ENCODE measurements around the gene ZNF736. TPM values are rescaled to one million over a fixed set of nuclear protein-coding genes. Genes with fewer than 3 reads are reported as not detected.
A peak's percentile ranks its signal among the peaks of the same experiment; 100 is the strongest.

The ZNF736 gene
- total RNA-seq, 1 donor from 2014 or later = 4.4 TPM

DNA sequence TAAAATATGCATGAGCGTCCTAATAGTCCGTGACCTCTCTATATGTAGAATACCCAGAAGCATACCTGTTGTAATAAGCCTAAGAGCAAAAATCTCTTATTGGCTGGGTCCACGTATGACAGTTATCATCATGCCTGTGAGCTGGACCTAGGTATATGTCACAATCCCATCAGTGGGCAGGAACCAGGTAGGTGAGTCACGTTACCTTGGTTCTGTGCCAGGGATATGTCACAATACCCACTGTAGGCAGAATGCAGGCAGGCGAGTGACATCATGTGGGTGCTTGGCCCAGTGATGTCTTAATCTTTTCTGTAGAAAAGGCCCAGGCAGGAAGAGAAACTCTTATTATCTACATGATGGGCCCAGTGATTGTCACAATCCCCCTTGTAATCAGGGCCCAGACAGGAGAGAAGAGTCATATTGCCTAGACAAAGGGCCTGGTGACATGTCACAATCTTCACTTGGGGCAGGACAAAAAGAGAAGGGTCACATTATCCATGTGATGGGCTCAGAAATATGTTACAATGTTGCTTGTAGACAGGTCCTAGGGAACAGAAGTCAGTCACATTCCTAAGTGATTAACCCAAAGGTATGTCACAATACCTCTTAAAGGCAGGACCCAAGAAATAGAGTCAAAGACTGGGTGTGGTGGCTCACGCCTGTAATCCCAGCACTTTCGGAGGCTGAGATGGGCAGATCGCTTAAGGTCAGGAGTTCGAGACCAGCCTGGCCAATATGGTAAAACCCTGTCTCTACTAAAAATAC lies 12.9 kb upstream of the ZNF736 start:
- H3K36me3 Mint-ChIP-seq (ENCODE audit: low read depth, unreplicated experiment) = no peaks in the 10 kb centered on the region
- Histone ChIP-seq H3K4me2 (ENCODE audit: low read length) (no peak overlapping the region), H3K9me3 (ENCODE audit: insufficient read depth, low read depth, low read length) (no peaks in the 10 kb centered on the region), H4K20me1 (ENCODE audit: insufficient read depth, low read length) (no peaks in the 10 kb centered on the region), H3K36me3 (ENCODE audit: insufficient read depth, low read length) (no peaks in the 10 kb centered on the region), H3K79me2 (ENCODE audit: insufficient read depth, low read length) (no peaks in the 10 kb centered on the region), H3K27me3 (ENCODE audit: insufficient read depth, low read length) (no peaks in the 10 kb centered on the region), H2AFZ (ENCODE audit: low read depth, low read length) (no peak overlapping the region), H3K4me1 (ENCODE audit: insufficient read depth, low read length) (no peaks in the 10 kb centered on the region), H3K27ac (ENCODE audit: low read depth, low read length) (no peak overlapping the region), H3K9ac (ENCODE audit: low read length) (no peak overlapping the region), H3K4me3 (ENCODE audit: insufficient read depth, low read depth, low read length) (no peak overlapping the region)
- TF ChIP-seq EZH2 (IDR thresholded peaks at IDR 0.05; ENCODE audit: insufficient read depth, low read length) = no peak
- TF ChIP-seq, protein P1, sequence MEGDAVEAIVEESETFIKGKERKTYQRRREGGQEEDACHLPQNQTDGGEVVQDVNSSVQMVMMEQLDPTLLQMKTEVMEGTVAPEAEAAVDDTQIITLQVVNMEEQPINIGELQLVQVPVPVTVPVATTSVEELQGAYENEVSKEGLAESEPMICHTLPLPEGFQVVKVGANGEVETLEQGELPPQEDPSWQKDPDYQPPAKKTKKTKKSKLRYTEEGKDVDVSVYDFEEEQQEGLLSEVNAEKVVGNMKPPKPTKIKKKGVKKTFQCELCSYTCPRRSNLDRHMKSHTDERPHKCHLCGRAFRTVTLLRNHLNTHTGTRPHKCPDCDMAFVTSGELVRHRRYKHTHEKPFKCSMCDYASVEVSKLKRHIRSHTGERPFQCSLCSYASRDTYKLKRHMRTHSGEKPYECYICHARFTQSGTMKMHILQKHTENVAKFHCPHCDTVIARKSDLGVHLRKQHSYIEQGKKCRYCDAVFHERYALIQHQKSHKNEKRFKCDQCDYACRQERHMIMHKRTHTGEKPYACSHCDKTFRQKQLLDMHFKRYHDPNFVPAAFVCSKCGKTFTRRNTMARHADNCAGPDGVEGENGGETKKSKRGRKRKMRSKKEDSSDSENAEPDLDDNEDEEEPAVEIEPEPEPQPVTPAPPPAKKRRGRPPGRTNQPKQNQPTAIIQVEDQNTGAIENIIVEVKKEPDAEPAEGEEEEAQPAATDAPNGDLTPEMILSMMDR (IDR thresholded peaks at IDR 0.05; ENCODE audit: insufficient read depth, low read depth, low read length) = no peak
- peaks cover 18% of the 10 kb centered on the region for H3K9me3 Mint-ChIP-seq (ENCODE audit: unreplicated experiment)
- H3K27me3 Mint-ChIP-seq (ENCODE audit: low read depth, unreplicated experiment) = no peaks in the 10 kb centered on the region
- no peak for DNase-seq (ENCODE audit: low read depth)
- no peaks in the 10 kb centered on the region for H3K4me1 Mint-ChIP-seq (ENCODE audit: low read depth, unreplicated experiment)
- no peak overlapping the region for H3K27ac Mint-ChIP-seq (ENCODE audit: unreplicated experiment)
- H3K4me3 Mint-ChIP-seq (ENCODE audit: unreplicated experiment) = no peak overlapping the region
- FAIRE-seq = no peak

DNA sequence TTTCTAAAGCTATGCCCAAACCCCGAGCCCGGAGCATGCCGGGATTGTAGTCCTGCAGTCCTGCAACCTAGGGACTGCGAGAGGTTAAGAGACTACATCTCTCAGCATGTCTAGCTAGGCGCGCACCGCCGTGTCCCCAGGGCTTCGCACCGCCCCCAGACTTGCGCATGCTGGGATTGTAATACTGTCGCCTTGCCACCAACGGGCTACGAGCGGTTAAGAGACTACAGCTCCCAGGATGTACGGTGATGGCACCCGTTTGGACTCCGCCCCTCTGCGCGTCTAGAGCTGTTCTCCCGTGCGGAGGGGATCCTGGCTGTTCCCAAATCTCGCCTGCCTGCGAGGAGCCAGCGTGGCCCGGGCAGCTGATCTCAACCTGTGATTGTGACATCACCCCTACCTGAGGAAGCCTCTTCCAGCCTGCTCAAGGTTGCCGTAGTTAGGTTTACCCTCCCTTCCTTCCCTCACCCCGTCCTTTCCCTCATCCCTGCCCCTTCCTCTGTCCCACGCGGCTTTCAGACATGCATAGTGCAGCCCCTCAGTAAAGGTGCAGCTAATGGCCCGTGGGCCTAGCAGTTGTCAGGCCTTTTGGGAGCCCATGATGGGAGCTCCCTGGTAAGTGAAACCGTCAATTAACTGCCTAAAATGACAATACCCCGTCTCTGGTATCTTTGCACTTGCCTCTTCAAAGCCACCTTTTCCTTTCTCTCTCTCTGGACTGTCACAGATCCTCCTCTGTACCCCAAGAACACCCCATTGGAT lies 6.3 kb upstream of the ZNF736 start:
- Mint-ChIP-seq H3K27me3 (ENCODE audit: low read depth, unreplicated experiment) (no peaks in the 10 kb centered on the region), H3K4me3 (ENCODE audit: unreplicated experiment) (peak overlapping the region; percentile 81), H3K9me3 (ENCODE audit: unreplicated experiment) (peaks cover 10% of the 10 kb centered on the region), H3K27ac (ENCODE audit: unreplicated experiment) (peak overlapping the region; percentile 75), H3K4me1 (ENCODE audit: low read depth, unreplicated experiment) (no peaks in the 10 kb centered on the region), H3K36me3 (ENCODE audit: low read depth, unreplicated experiment) (no peaks in the 10 kb centered on the region)
- Histone ChIP-seq H3K27me3 (ENCODE audit: insufficient read depth, low read length) (no peaks in the 10 kb centered on the region), H4K20me1 (ENCODE audit: insufficient read depth, low read length) (no peaks in the 10 kb centered on the region), H3K4me2 (ENCODE audit: low read length) (peak overlapping the region; percentile 95), H3K4me3 (ENCODE audit: insufficient read depth, low read depth, low read length) (peak overlapping the region; percentile 71), H3K9me3 (ENCODE audit: insufficient read depth, low read depth, low read length) (no peaks in the 10 kb centered on the region), H3K9ac (ENCODE audit: low read length) (peak overlapping the region; percentile 68), H3K27ac (ENCODE audit: low read depth, low read length) (no peak overlapping the region), H3K4me1 (ENCODE audit: insufficient read depth, low read length) (no peaks in the 10 kb centered on the region), H2AFZ (ENCODE audit: low read depth, low read length) (peak overlapping the region; percentile 100), H3K79me2 (ENCODE audit: insufficient read depth, low read length) (no peaks in the 10 kb centered on the region), H3K36me3 (ENCODE audit: insufficient read depth, low read length) (no peaks in the 10 kb centered on the region)
- DNase-seq (ENCODE audit: low read depth) = peak; percentile 75
- no peak for FAIRE-seq
- TF ChIP-seq EZH2 (IDR thresholded peaks at IDR 0.05; ENCODE audit: insufficient read depth, low read length) = no peak
- TF ChIP-seq, protein P1 (IDR thresholded peaks at IDR 0.05; ENCODE audit: insufficient read depth, low read depth, low read length) = no peak

DNA sequence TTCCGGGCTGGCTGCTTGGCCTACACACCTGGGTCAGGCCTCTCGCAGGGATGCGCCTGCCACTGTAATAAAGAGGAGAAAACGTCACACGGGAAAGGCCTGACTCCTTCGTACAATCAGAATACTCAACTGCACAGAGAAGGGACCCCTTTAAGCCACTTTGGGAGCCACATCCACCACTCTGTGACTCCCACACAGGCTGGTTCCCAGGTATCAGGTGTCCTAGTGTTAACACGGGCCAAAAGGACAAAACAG lies 5.8 kb upstream of the ZNF736 start:
- no peak for TF ChIP-seq EZH2 (IDR thresholded peaks at IDR 0.05; ENCODE audit: insufficient read depth, low read length)
- TF ChIP-seq, protein P1 (IDR thresholded peaks at IDR 0.05; ENCODE audit: insufficient read depth, low read depth, low read length) = no peak
- peak overlapping the region; percentile 100 for H2AFZ ChIP-seq (ENCODE audit: low read depth, low read length)
- H3K9me3 ChIP-seq (ENCODE audit: insufficient read depth, low read depth, low read length) = no peaks in the 10 kb centered on the region
- no peaks in the 10 kb centered on the region for H3K4me1 ChIP-seq (ENCODE audit: insufficient read depth, low read length)
- no peak overlapping the region for H3K27ac Mint-ChIP-seq (ENCODE audit: unreplicated experiment)
- no peak overlapping the region for H3K4me3 Mint-ChIP-seq (ENCODE audit: unreplicated experiment)
- no peaks in the 10 kb centered on the region for H3K4me1 Mint-ChIP-seq (ENCODE audit: low read depth, unreplicated experiment)
- no peak overlapping the region for H3K27ac ChIP-seq (ENCODE audit: low read depth, low read length)
- no peaks in the 10 kb centered on the region for H3K36me3 Mint-ChIP-seq (ENCODE audit: low read depth, unreplicated experiment)
- no peak for FAIRE-seq
- H3K79me2 ChIP-seq (ENCODE audit: insufficient read depth, low read length) = no peaks in the 10 kb centered on the region
- H3K9ac ChIP-seq (ENCODE audit: low read length) = peak overlapping the region; percentile 68
- DNase-seq (ENCODE audit: low read depth) = no peak
- H3K4me3 ChIP-seq (ENCODE audit: insufficient read depth, low read depth, low read length) = no peak overlapping the region
- no peaks in the 10 kb centered on the region for H3K27me3 ChIP-seq (ENCODE audit: insufficient read depth, low read length)
- no peaks in the 10 kb centered on the region for H4K20me1 ChIP-seq (ENCODE audit: insufficient read depth, low read length)
- H3K9me3 Mint-ChIP-seq (ENCODE audit: unreplicated experiment) = peaks cover 15% of the 10 kb centered on the region
- no peaks in the 10 kb centered on the region for H3K36me3 ChIP-seq (ENCODE audit: insufficient read depth, low read length)
- H3K27me3 Mint-ChIP-seq (ENCODE audit: low read depth, unreplicated experiment) = no peaks in the 10 kb centered on the region
- peak overlapping the region; percentile 95 for H3K4me2 ChIP-seq (ENCODE audit: low read length)
